Muscle layer of colon (tissue), 2 donors: ENCODE data around the gene SST.

ENCODE experiments used
- H3K27ac ChIP-seq: one replicate; pipeline ENCODE4 v1.7.0; 2013; ENCODE audit warnings: low read depth, mild to moderate bottlenecking, low read length, moderate library complexity
- H3K27me3 ChIP-seq, 2 donors: one replicate each; pipeline ENCODE4 v1.7.0; 2013; ENCODE audit warnings: low read length in 2 of 2, mild to moderate bottlenecking in 2 of 2; ENCODE audit not compliant: insufficient read depth in 2 of 2, control insufficient read depth in 1 of 2
- H3K36me3 ChIP-seq: one replicate; pipeline ENCODE4 v1.7.0; 2013; ENCODE audit warnings: mild to moderate bottlenecking, low read length; ENCODE audit not compliant: insufficient read depth
- H3K4me1 ChIP-seq: one replicate; pipeline ENCODE4 v1.7.0; 2013; ENCODE audit warnings: mild to moderate bottlenecking, low read length; ENCODE audit not compliant: insufficient read depth
- H3K4me3 ChIP-seq, 2 donors: one replicate each; pipeline ENCODE4 v1.7.0; 2013; ENCODE audit warnings: low read length in 2 of 2, low read depth in 1 of 2, mild to moderate bottlenecking in 1 of 2, moderate library complexity in 1 of 2
- H3K9ac ChIP-seq: one replicate; pipeline ENCODE4 v1.7.0; 2013; ENCODE audit warnings: low read length
- H3K9me3 ChIP-seq: one replicate; pipeline ENCODE4 v1.7.0; 2013; ENCODE audit warnings: mild to moderate bottlenecking, low read length
- donor health status: abdominal sarcoma.
- donor health status: Adenocarcinoma of cecum.

The SST gene

DNA sequence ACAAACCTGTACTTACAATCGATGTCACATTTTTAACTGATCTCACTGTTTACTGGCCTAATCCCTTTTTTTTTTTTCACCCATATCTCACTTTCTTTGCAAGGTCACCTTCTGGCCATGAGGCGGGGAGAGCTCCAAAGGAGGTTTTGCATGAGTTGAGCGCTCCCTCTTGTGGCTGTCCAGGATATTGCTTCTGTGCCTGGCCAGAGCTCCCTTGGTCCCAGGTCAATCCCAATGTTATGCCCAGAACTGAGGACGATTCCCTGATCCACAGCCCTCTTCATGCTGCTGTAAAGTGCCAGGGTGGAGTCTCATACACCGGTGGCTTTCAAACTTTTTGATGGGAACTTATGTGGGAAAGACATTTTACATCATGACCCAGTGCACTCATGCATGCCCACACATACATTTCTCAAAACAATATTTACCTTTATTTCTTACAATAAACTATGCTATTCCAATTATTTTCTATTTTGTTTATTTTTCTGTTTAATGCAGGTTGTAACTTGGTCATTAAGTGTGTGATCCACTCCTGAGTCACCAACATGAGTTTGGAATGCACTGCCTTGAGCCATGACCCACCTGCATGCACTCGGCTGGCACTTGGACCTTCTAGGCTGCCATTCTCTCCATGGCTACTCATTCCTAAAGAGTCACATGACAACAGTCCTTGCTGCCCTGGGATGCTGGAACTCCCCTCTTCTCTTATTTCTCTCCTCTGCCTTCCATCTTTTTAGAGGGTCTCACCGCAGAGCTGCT lies 9.6 kb upstream of the SST start:
- no peaks in the 10 kb centered on the region for H3K9me3 ChIP-seq

DNA sequence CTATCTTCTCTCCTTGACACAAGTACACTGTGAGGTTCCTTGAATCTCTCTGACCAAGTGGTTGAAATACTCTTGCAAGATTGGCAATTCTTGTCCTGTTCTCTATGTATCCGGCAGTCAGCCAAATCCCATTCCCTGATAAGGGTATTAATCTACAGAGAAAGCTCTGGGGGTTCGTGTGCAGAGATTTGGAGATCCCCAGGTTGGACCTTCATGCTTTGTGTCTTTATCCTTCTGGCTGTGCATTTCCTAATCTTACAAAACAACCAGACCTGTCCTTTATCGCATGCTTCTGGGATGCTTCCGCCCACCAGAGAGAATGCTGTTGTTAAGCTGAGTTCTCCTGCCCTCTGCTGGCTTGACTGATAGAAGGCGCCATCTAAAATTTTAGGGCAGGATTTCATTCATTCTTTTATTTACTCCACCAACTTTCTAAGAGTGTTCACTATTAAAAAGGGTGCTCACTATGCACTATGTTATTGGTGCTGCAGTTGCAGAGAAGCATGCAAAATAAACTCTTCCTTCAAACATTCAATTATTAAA lies 8.6 kb upstream of the SST start:
- Histone ChIP-seq H3K9me3 (no peaks in the 10 kb centered on the region), H3K4me1 (no peaks in the 10 kb centered on the region), H3K27me3 (no peaks in the 10 kb centered on the region), H3K9ac (no peak overlapping the region), H3K36me3 (no peaks in the 10 kb centered on the region), H3K4me3 (no peak overlapping the region), H3K27ac (no peak overlapping the region)

More for the DNA sequence above, 9.6 kb upstream of the SST start:
- H3K27ac ChIP-seq, result no peak overlapping the region
- no peaks in the 10 kb centered on the region for H3K27me3 ChIP-seq
- no peaks in the 10 kb centered on the region for H3K36me3 ChIP-seq
- no peak overlapping the region for H3K4me3 ChIP-seq
- no peak overlapping the region for H3K9ac ChIP-seq
- H3K4me1 ChIP-seq, result no peaks in the 10 kb centered on the region

DNA sequence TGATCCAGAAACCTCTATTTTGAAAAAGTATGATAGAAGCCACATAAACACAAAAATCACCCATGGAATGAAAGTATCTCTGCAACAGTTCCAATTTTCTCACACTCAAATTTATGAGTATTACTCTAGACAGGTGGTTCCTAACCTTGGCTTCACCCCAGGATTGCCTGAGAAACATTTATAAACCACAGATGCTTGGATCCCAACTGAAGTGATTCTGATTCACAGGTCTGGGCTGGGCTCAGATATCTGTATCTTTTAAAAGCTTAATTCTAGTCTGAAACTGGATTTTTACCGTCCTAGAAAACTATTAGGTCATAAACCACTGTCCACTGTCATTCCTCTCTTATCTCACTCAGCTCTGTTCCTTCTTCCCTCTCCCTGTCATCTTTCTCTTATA lies 7.4 kb upstream of the SST start:
- Histone ChIP-seq H3K4me1 (no peaks in the 10 kb centered on the region), H3K27ac (no peak overlapping the region), H3K36me3 (no peaks in the 10 kb centered on the region), H3K4me3 (no peak overlapping the region), H3K9me3 (no peaks in the 10 kb centered on the region), H3K9ac (no peak overlapping the region), H3K27me3 (no peaks in the 10 kb centered on the region)

- H3K36me3 ChIP-seq, result no peaks in the 10 kb centered on the region
- no peaks in the 10 kb centered on the region for H3K4me1 ChIP-seq
- no peak overlapping the region for H3K4me3 ChIP-seq
- no peak overlapping the region for H3K9ac ChIP-seq
- no peak overlapping the region for H3K27ac ChIP-seq
- peaks cover 0 to 6% of the 10 kb centered on the region in 2 donors for H3K27me3 ChIP-seq
- no peaks in the 10 kb centered on the region for H3K9me3 ChIP-seq
These were observed 2.8 kb upstream of the SST start for GRCh38 chr3:187673012-187673411.

DNA sequence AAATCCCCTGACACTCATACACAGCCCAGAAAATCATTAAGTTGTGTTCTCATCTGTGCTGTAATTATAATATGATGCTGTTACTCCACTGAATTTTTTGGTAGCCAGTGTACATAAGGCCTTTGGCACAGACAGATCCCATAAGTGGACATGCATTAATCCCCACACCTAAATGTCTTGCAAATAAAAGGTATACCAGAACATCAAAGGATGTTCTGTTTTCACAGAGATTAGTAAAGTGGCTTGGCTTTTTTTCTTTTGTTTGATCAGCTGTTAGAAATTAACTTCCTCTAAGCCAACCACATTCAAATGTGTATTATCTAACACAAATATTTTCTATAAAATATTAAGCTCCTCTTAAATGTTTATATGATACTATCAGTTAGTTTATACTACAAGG lies 2.7 kb downstream of the SST start:
- Histone ChIP-seq H3K4me3 (no peak overlapping the region), H3K27me3 (peaks cover 0 to 6% of the 10 kb centered on the region in 2 donors), H3K36me3 (no peaks in the 10 kb centered on the region), H3K4me1 (no peaks in the 10 kb centered on the region), H3K9ac (no peak overlapping the region), H3K27ac (no peak overlapping the region), H3K9me3 (no peaks in the 10 kb centered on the region)

DNA sequence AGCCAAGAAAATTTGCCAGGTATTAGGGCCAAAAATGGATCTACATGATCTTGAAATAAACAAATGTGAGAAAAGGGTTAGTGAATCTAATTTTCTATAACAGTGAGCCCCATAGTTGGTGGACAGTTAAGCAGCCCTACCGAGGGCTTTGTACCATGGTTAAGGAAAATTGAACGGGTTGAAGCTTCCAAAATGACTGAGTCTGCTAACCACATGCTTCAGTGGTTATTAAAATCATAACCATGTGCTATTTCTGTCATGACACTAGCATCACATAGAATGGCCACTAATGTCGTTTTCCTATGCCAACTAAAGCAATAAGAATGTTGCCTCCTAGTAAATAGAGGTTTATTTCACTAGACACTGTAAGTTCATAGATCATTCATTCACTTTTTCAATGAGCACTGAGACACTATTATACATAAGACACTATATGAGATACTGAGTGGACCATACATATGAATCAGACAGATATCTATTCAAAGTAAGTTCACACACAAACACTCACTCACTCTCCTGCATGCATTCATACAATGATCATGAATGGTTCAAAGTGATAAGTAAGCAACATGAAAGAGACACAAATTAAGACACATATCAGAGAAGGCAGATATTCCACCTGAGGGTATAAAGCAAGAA lies 4.3 kb downstream of the SST start:
- no peak overlapping the region for H3K9ac ChIP-seq
- H3K4me1 ChIP-seq, result no peaks in the 10 kb centered on the region
- no peak overlapping the region for H3K4me3 ChIP-seq
- no peak overlapping the region for H3K27ac ChIP-seq
- H3K36me3 ChIP-seq, result no peaks in the 10 kb centered on the region
- H3K9me3 ChIP-seq, result no peaks in the 10 kb centered on the region
- peaks cover 0 to 6% of the 10 kb centered on the region in 2 donors for H3K27me3 ChIP-seq

DNA sequence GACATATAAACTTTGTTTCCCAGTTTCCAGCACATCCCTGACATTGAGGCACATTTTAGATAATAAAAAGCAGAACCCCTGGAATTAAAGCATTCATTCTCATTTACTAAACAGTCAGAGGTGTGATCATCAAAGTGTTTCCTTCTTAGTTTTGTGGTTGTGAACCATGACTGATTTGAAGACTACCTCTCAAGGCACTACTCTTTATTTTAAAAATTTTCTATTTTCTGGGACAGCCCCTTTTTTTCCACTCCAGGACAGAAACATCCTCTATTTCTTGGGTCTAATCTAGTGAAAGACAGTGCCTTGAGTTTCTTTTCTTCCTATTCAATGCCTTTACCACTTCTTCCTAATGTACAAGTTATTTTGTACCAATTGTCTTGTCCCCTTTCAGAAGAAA lies 5.2 kb downstream of the SST start:
- Histone ChIP-seq H3K9ac (no peak overlapping the region), H3K9me3 (no peaks in the 10 kb centered on the region), H3K4me1 (no peaks in the 10 kb centered on the region), H3K4me3 (no peak overlapping the region), H3K27me3 (peaks cover 0 to 5% of the 10 kb centered on the region in 2 donors), H3K27ac (no peak overlapping the region), H3K36me3 (no peaks in the 10 kb centered on the region)

GRCh38 chr3:187662848-187663409 lies 7.3 kb downstream of the SST start:
- H3K27ac ChIP-seq, result no peak overlapping the region
- no peaks in the 10 kb centered on the region for H3K27me3 ChIP-seq

GRCh38 chr3:187661267-187661666 lies 8.9 kb downstream of the SST start:
- no peaks in the 10 kb centered on the region for H3K27me3 ChIP-seq
- no peak overlapping the region for H3K27ac ChIP-seq
- H3K9ac ChIP-seq, result no peak overlapping the region
- H3K4me1 ChIP-seq, result no peaks in the 10 kb centered on the region
- H3K36me3 ChIP-seq, result no peaks in the 10 kb centered on the region
- no peak overlapping the region for H3K4me3 ChIP-seq
- H3K9me3 ChIP-seq, result no peaks in the 10 kb centered on the region

More at GRCh38 chr3:187662848-187663409, 7.3 kb downstream of the SST start:
- Histone ChIP-seq H3K9ac (no peak overlapping the region), H3K9me3 (no peaks in the 10 kb centered on the region), H3K4me3 (no peak overlapping the region), H3K36me3 (no peaks in the 10 kb centered on the region), H3K4me1 (no peaks in the 10 kb centered on the region)

DNA sequence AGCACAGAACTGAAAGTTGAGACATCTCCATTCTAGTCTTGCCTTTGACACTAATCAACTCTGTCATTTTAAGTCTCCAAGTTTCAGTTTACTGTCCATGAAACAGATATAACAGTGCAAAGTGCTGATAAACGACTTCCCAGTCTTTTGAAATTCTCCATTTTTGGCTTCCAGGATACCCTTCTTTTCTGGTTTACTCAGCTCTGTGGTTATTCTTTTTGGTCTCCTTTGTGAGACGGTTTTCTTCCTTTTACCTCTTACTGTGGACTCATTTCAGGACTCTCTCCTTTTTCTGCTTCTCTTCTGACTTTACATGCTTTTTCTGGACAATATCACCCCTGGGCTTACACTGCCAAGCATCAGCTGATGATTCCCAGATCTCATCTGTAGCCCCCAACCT lies 18.9 kb downstream of the SST start:
- Histone ChIP-seq H3K4me1 (no peaks in the 10 kb centered on the region), H3K36me3 (no peaks in the 10 kb centered on the region), H3K27me3 (no peaks in the 10 kb centered on the region), H3K4me3 (no peak overlapping the region), H3K9me3 (no peaks in the 10 kb centered on the region), H3K9ac (no peak overlapping the region), H3K27ac (no peak overlapping the region)

- no peaks in the 10 kb centered on the region for H3K4me1 ChIP-seq
- no peak overlapping the region for H3K27ac ChIP-seq
- H3K9ac ChIP-seq, result no peak overlapping the region
- no peak overlapping the region for H3K4me3 ChIP-seq
- no peaks in the 10 kb centered on the region for H3K9me3 ChIP-seq
- no peaks in the 10 kb centered on the region for H3K27me3 ChIP-seq
- H3K36me3 ChIP-seq, result no peaks in the 10 kb centered on the region
These were observed 22.0 kb downstream of the SST start for GRCh38 chr3:187648177-187648576.
